Activated CD4-positive, alpha-beta T cell treated with anti-CD3 and anti-CD28 coated beads, Interleukin-2, amount 10 ng/mL, durations not matched to agents 7 days and 5 days (primary cell): Measurements from ENCODE around the gene FGF23. TPM values are rescaled to one million over a fixed set of nuclear protein-coding genes. Genes with fewer than 3 reads are reported as not detected.
A peak's percentile ranks its signal among the peaks of the same experiment; 100 is the strongest.

Source experiments
- CTCF ChIA-PET: fragments of 350-600 bp; sonication (Branson Sonifier 250); formaldehyde crosslinking; loops from one replicate; lab custom pipeline; 2021; ENCODE audit warnings: antibody characterized with exemption; lab: Charles Lee
- POLR2A ChIA-PET: fragments of 350-600 bp; sonication (Branson Sonifier 250); formaldehyde crosslinking; loops from one replicate; lab custom pipeline; 2021; ENCODE audit warnings: antibody characterized with exemption; lab: Charles Lee
- DNase-seq: peaks from one replicate; pipeline ENCODE4 v3.0.0-alpha.2; 2020
- H3K27ac Mint-ChIP-seq: one replicate; pipeline ENCODE4 v1.8.0; 2021; ENCODE audit warnings: mild to moderate bottlenecking, moderate library complexity, mixed read lengths
- H3K27me3 Mint-ChIP-seq: one replicate; pipeline ENCODE4 v1.8.0; 2021; ENCODE audit warnings: mixed read lengths
- H3K36me3 Mint-ChIP-seq: one replicate; pipeline ENCODE4 v1.8.0; 2021; ENCODE audit warnings: low read depth, mixed read lengths
- H3K4me1 Mint-ChIP-seq: one replicate; pipeline ENCODE4 v1.8.0; 2021; ENCODE audit warnings: mixed read lengths
- H3K4me3 Mint-ChIP-seq: one replicate; pipeline ENCODE4 v1.8.0; 2021; ENCODE audit warnings: mild to moderate bottlenecking, moderate library complexity, mixed read lengths
- H3K9me3 Mint-ChIP-seq: one replicate; pipeline ENCODE4 v1.8.0; 2021; ENCODE audit warnings: mixed read lengths
- total RNA-seq, 2 experiments: library from RNA; stranded (reverse); gene quantifications; one replicate each; pipeline ENCODE4 v1.2.3, GENCODE V29; 2021

FGF23 gene
- total RNA-seq, 2 experiments from 2014 or later: not detected

- Mint-ChIP-seq H3K9me3 (no peaks in the 10 kb centered on the region), H3K27ac (no peak overlapping the region), H3K4me3 (no peak overlapping the region), H3K4me1 (peaks cover 33% of the 10 kb centered on the region), H3K27me3 (no peaks in the 10 kb centered on the region), H3K36me3 (peaks cover 13% of the 10 kb centered on the region)
- no peak for DNase-seq
- ChIA-PET CTCF (interaction anchor here (0.6 to 0.9 kb wide), 2 partner anchors 13 to 350 kb away, joined by 4 to 5 read pairs; no protein-coding TSS in a partner anchor), POLR2A (no interaction called here)
These were observed 52.2 kb downstream of the FGF23 start for GRCh38 chr12:4327293-4327692.

GRCh38 chr12:4325966-4326365 lies 53.5 kb downstream of the FGF23 start:
- Mint-ChIP-seq H3K36me3 (peaks cover 13% of the 10 kb centered on the region), H3K9me3 (no peaks in the 10 kb centered on the region), H3K4me3 (no peak overlapping the region), H3K27me3 (no peaks in the 10 kb centered on the region), H3K27ac (no peak overlapping the region), H3K4me1 (peaks cover 38% of the 10 kb centered on the region)
- CTCF ChIA-PET: no interaction called here
- DNase-seq: no peak
- POLR2A ChIA-PET: interaction anchor here (0.6 kb wide), 1 partner anchor 516 kb away, joined by 3 read pairs; no protein-coding TSS in a partner anchor

DNA sequence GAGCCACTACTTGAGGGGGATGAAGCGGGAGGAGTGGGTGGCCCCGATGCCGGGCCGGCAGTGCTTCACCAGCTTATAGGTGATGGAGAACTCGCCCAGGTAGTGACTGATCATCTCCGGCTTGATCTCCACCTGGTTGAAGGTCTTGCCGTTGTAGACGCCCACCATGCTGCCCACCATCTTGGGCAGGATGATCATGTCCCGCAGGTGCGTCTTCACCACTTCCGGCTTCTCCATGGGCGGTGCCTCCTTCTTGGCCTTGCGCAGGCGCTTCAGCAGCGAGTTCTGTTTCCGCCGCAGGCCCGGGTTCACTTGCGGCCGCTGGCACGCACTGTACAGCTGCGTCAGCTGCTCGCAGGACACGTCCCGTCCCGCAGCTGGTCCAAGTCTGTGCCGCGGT lies 55.1 kb downstream of the FGF23 start:
- DNase-seq: no peak
- H3K36me3 Mint-ChIP-seq: peaks cover 13% of the 10 kb centered on the region
- ChIA-PET CTCF (interaction anchor here (0.5 kb wide), 1 partner anchor 646 kb away, joined by 3 read pairs; no protein-coding TSS in a partner anchor), POLR2A (no interaction called here)
- H3K4me3 Mint-ChIP-seq: no peak overlapping the region
- no peaks in the 10 kb centered on the region for H3K9me3 Mint-ChIP-seq
- H3K27ac Mint-ChIP-seq: no peak overlapping the region
- H3K27me3 Mint-ChIP-seq: no peaks in the 10 kb centered on the region
- peaks cover 46% of the 10 kb centered on the region for H3K4me1 Mint-ChIP-seq

GRCh38 chr12:4323396-4323795 lies 56.1 kb downstream of the FGF23 start:
- no peak for DNase-seq
- no peaks in the 10 kb centered on the region for H3K27me3 Mint-ChIP-seq
- H3K9me3 Mint-ChIP-seq: no peaks in the 10 kb centered on the region
- H3K4me1 Mint-ChIP-seq: peaks cover 47% of the 10 kb centered on the region
- H3K4me3 Mint-ChIP-seq: no peak overlapping the region
- peaks cover 11% of the 10 kb centered on the region for H3K36me3 Mint-ChIP-seq
- CTCF ChIA-PET: no interaction called here
- no peak overlapping the region for H3K27ac Mint-ChIP-seq
- POLR2A ChIA-PET: no interaction called here

DNA sequence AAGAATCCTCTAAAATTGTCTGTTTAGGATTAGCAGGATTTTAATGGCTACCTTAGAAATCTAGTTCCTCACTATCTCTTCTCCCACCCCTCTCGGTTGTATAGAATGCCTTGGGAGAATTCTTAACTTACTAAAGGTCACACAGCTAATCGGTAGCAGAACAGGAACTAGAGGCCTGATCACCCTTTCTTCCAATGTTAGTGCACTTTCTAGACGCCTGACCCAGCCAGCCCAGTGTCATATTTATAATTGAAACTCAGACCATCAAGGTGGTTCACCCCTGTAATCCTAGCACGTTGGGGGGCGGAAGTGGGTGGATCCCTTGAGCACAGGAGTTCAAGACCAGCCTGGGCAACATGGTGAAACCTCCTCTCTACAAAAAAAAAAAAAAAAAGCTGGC lies 56.8 kb downstream of the FGF23 start:
- Mint-ChIP-seq H3K9me3 (no peaks in the 10 kb centered on the region), H3K36me3 (peaks cover 11% of the 10 kb centered on the region), H3K27ac (peak overlapping the region; percentile 9), H3K4me1 (peaks cover 47% of the 10 kb centered on the region), H3K4me3 (peak overlapping the region; percentile 89), H3K27me3 (no peaks in the 10 kb centered on the region)
- ChIA-PET POLR2A (no interaction called here), CTCF (interaction anchor here (0.9 to 1.3 kb wide), 2 partner anchors 43 to 535 kb away, joined by 3 to 4 read pairs; no protein-coding TSS in a partner anchor)
- no peak for DNase-seq

DNA sequence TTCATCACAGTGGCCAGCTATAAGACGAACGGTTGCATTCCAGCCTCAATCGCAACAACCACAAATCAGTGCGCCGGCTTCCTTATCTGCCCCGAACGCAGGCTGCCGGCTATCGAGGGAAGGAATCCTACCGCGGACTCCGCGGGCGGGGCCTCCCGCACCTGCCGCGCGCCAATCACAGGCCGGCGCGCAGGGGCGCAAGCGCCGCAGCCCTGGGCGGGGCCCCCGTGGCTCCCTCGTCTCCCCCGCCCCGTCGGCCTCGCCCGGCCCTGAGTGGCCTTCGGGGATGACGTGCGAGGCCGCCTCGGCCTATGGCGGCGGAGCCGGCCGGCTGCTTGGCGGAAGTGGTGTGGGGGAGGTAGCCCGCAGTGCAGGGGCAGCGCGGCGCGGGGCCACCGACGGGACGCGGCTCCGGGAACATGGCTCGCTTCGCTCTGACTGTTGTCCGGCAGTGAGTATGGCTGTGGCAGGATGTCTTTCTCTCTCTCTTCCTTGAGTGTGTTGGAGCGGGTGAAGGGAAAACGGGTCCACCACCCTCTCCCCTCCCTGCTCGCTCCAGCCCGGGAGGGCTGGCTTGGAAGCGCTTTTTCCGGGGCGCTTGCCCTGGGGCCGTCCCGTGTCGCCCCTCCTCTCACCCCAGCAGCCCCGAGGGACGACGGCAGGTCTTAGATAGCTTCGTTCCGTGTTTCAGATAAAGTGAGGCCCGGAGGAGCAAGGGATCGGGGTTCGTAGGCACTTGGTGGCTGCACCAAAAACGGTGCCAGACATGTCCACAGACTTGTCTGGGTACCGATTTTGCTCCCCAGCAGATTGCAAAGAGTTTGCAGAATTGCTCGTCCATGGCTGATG lies 58.4 kb downstream of the FGF23 start, which contains the start of gene TIGAR:
TIGAR (plus strand) TSS at position 361 of the 849 bp plus-strand sequence; CDS start at position 420, 59 bp downstream.
- H3K4me1 Mint-ChIP-seq: peaks cover 41% of the 10 kb centered on the region
- DNase-seq: peak; percentile 91
- no peaks in the 10 kb centered on the region for H3K27me3 Mint-ChIP-seq
- H3K4me3 Mint-ChIP-seq: peak within 1 kb of the TSS; percentile 89
- CTCF ChIA-PET: interaction anchor here (1.2 to 1.3 kb wide), 2 partner anchors 42 to 44 kb away, joined by 3 to 4 read pairs; no protein-coding TSS in a partner anchor
- peak within 1 kb of the TSS; percentile 91 for H3K27ac Mint-ChIP-seq
- no peaks in the 10 kb centered on the region for H3K9me3 Mint-ChIP-seq
- H3K36me3 Mint-ChIP-seq: peaks cover 11% of the 10 kb centered on the region
- POLR2A ChIA-PET: no interaction called here

DNA sequence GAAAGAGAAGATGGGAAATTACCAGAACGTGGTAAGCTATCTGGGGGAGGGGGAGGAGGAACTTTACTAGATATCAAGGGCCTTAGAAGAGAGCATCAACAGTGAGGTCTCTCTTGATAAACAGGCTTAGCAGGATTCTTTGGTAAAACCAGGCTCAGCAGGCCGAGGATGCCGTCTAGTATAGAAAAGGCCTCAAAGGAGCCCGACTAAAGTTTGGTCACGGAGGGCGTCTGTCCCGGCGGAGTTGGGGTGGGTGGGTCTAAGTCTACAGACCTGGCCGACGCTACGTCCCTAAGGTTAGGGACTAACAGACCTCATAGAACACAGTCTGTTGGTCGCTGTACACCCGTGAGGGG lies 59.0 kb downstream of the FGF23 start:
- peaks cover 39% of the 10 kb centered on the region for H3K4me1 Mint-ChIP-seq
- DNase-seq: no peak
- no peaks in the 10 kb centered on the region for H3K27me3 Mint-ChIP-seq
- CTCF ChIA-PET: interaction anchor here (1.2 kb wide), 1 partner anchor 44 kb away, joined by 3 read pairs; no protein-coding TSS in a partner anchor
- no peaks in the 10 kb centered on the region for H3K9me3 Mint-ChIP-seq
- POLR2A ChIA-PET: interaction anchor here (0.6 kb wide), 1 partner anchor 160 kb away, joined by 3 read pairs; no protein-coding TSS in a partner anchor
- H3K36me3 Mint-ChIP-seq: peaks cover 9% of the 10 kb centered on the region
- H3K4me3 Mint-ChIP-seq: peak overlapping the region; percentile 89
- H3K27ac Mint-ChIP-seq: peak overlapping the region; percentile 91

Other genes with a start within 250 kb of the FGF23 start
- gene CCND2, start 106.0 kb downstream of the FGF23 start, total RNA-seq: 100 to 1,000 TPM; 290 to 332 TPM
- gene TIGAR, start 58.5 kb downstream of the FGF23 start, total RNA-seq: 10 to 100 TPM; 11.0 to 14.4 TPM
- gene FGF6, start 66.1 kb upstream of the FGF23 start, total RNA-seq: not detected
- 10 to 100 TPM; 48.2 to 52.3 TPM for gene RAD51AP1, start 159.2 kb upstream of the FGF23 start, total RNA-seq
- gene DYRK4, start 182.5 kb upstream of the FGF23 start, total RNA-seq: 10 to 100 TPM; 29.5 to 33.4 TPM